Duodenal mucosa (tissue), 2 donors: ENCODE data around the gene ALK.

Source experiments
- H3K27ac ChIP-seq: one replicate; pipeline ENCODE4 v1.7.0; 2013; ENCODE audit warnings: low read depth, low read length
- H3K27me3 ChIP-seq, 2 donors: one replicate each; pipeline ENCODE4 v1.7.0; 2013; ENCODE audit warnings: low read length in 2 of 2, control low read depth in 1 of 2; ENCODE audit not compliant: insufficient read depth in 2 of 2, control insufficient read depth in 1 of 2
- H3K36me3 ChIP-seq, 2 donors: one replicate each; pipeline ENCODE4 v1.7.0; 2013; ENCODE audit warnings: low read length in 2 of 2, control low read depth in 1 of 2; ENCODE audit not compliant: insufficient read depth in 2 of 2, control insufficient read depth in 1 of 2
- H3K4me1 ChIP-seq, 2 donors: one replicate each; pipeline ENCODE4 v1.7.0; 2013; ENCODE audit warnings: low read length in 2 of 2, control low read depth in 1 of 2; ENCODE audit not compliant: insufficient read depth in 2 of 2, control insufficient read depth in 1 of 2
- H3K4me3 ChIP-seq, 2 donors: one replicate each; pipeline ENCODE4 v1.7.0; 2013; ENCODE audit warnings: low read length in 2 of 2, low read depth in 1 of 2
- H3K9ac ChIP-seq, 2 donors: one replicate each; pipeline ENCODE4 v1.7.0; 2013; ENCODE audit warnings: low read length in 2 of 2, low read depth in 1 of 2
- H3K9me3 ChIP-seq, 2 donors: one replicate each; pipeline ENCODE4 v1.7.0; 2013; ENCODE audit warnings: low read length in 2 of 2, control low read depth in 1 of 2; ENCODE audit not compliant: control insufficient read depth in 1 of 2

Gene ALK

DNA sequence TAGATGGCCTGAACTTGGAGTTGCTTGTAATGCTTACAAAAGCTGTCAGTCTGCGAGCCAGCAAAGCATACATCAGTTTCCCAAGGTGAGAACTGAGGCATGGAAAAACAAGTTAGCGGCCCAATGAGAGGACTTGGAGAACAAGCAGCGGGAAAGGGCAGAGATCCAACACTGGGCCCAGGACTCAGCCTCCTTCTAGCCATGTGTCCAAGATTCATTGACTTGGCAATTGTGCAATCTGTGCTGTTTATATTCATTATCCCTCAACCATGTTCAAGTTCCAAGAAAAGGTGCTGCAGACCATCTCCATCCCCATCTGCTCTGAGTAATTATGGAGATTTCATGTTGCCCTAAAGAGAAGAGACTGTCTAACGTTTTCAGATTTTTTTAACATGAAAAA, 187.4 kb downstream of the ALK start:
- H3K27me3 ChIP-seq, result no peaks in the 10 kb centered on the region
- H3K9ac ChIP-seq, result no peak overlapping the region
- H3K4me3 ChIP-seq, result no peak overlapping the region
- H3K36me3 ChIP-seq, result no peaks in the 10 kb centered on the region
- no peaks in the 10 kb centered on the region for H3K4me1 ChIP-seq
- H3K9me3 ChIP-seq, result no peaks in the 10 kb centered on the region
- no peak overlapping the region for H3K27ac ChIP-seq

DNA sequence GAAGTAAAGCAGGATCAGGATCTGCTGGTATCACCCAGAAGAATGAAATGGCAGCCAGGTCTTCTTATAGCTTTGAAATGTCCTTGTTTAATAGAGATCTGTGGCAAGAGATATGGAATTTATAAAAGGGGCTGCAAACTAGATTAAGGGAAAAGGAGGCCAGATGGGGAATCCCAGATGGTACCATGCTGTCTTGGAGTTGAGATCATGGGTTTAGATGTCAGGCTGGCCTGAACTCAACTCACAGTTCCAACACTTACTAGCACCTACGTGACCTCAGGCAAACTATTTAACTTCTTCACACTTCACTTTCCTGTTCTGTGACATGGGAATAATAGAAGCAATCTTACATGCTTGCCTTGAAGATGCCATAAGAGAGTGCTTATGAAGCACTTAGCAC, 188.2 kb downstream of the ALK start:
- no peak overlapping the region for H3K27ac ChIP-seq
- no peak overlapping the region for H3K4me3 ChIP-seq
- H3K9me3 ChIP-seq, result no peaks in the 10 kb centered on the region
- H3K27me3 ChIP-seq, result no peaks in the 10 kb centered on the region
- no peaks in the 10 kb centered on the region for H3K4me1 ChIP-seq
- H3K9ac ChIP-seq, result no peak overlapping the region
- H3K36me3 ChIP-seq, result no peaks in the 10 kb centered on the region

GRCh38 chr2:29731948-29732347, 189.4 kb downstream of the ALK start:
- Histone ChIP-seq H3K4me3 (no peak overlapping the region), H3K36me3 (no peaks in the 10 kb centered on the region), H3K27ac (no peak overlapping the region), H3K9ac (no peak overlapping the region), H3K9me3 (no peaks in the 10 kb centered on the region), H3K4me1 (no peaks in the 10 kb centered on the region), H3K27me3 (no peaks in the 10 kb centered on the region)

DNA sequence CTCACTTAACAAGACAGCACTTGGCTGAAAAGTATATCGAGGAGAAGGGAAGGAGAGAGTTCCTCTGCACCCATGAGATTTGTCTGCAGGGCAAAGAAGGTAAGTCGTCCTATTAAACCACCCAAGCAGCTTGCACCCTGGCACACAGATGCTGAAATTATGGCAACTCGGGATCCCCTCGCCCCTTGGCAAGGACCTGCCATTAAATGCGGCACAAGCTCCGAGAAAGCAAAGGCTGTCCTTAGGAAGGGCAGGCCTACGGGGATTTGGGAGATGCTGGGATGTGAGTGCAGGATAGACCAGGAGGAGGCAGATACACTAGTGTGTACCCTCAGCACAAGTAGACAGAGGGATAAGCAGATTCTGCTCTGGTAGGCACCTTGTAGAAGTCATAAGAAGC, 191.5 kb downstream of the ALK start:
- H3K36me3 ChIP-seq, result no peaks in the 10 kb centered on the region

GRCh38 chr2:29729401-29729800, 192.0 kb downstream of the ALK start:
- Histone ChIP-seq H3K27ac (no peak overlapping the region), H3K4me3 (no peak overlapping the region), H3K36me3 (no peaks in the 10 kb centered on the region), H3K4me1 (no peaks in the 10 kb centered on the region), H3K9ac (no peak overlapping the region), H3K9me3 (no peaks in the 10 kb centered on the region), H3K27me3 (no peaks in the 10 kb centered on the region)

More for the DNA sequence above, 191.5 kb downstream of the ALK start:
- Histone ChIP-seq H3K9ac (no peak overlapping the region), H3K4me3 (no peak overlapping the region), H3K27me3 (no peaks in the 10 kb centered on the region), H3K4me1 (no peaks in the 10 kb centered on the region), H3K27ac (no peak overlapping the region), H3K9me3 (no peaks in the 10 kb centered on the region)

- Histone ChIP-seq H3K4me1 (no peaks in the 10 kb centered on the region), H3K27me3 (no peaks in the 10 kb centered on the region), H3K4me3 (no peak overlapping the region), H3K27ac (no peak overlapping the region), H3K9me3 (no peaks in the 10 kb centered on the region), H3K36me3 (no peaks in the 10 kb centered on the region), H3K9ac (no peak overlapping the region)
These were observed 194.4 kb downstream of the ALK start for GRCh38 chr2:29726976-29727375.

GRCh38 chr2:29725610-29726009, 195.8 kb downstream of the ALK start:
- no peak overlapping the region for H3K4me3 ChIP-seq
- H3K27me3 ChIP-seq, result no peaks in the 10 kb centered on the region
- no peak overlapping the region for H3K9ac ChIP-seq
- H3K9me3 ChIP-seq, result no peaks in the 10 kb centered on the region
- no peak overlapping the region for H3K27ac ChIP-seq
- no peaks in the 10 kb centered on the region for H3K36me3 ChIP-seq
- H3K4me1 ChIP-seq, result no peaks in the 10 kb centered on the region

- Histone ChIP-seq H3K4me1 (no peaks in the 10 kb centered on the region), H3K9me3 (no peaks in the 10 kb centered on the region), H3K27ac (no peak overlapping the region), H3K4me3 (no peak overlapping the region), H3K36me3 (no peaks in the 10 kb centered on the region), H3K9ac (no peak overlapping the region), H3K27me3 (no peaks in the 10 kb centered on the region)
These were observed 197.1 kb downstream of the ALK start for GRCh38 chr2:29724282-29724681.

DNA sequence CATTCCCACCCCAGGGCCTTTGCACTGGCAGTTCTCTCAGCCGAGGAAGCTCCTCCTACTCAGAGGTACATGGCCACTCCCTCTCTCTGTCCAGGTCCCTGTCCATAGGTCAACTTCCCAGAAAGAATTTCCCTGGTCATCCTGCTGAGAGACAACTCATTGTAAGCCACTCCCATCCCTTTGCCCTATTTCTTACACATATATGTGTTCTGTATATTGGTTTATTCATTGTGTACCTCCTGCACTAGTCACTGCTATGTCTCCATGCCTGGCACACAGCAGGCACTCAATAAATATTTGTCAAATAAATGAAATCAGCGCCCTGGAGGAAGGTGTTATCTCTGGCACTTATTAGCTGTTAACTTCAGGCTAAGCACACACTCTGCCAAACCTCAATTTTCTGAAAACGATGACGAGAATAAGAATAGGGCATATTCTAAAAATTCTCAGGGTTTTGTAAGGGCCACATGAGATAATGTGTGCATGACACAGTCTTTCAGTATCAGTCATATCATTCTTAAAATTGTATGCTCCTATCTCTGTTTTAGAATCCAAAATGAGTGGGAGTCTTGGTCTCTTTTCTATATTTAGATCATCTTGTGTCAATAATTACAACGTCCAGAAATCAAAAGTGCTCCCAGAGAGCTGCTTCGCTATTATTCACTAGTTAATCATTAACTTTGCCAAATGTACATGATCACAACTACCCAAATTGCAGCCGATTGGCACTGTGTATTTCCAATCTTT, 198.0 kb downstream of the ALK start:
- H3K4me3 ChIP-seq, result no peak overlapping the region
- no peaks in the 10 kb centered on the region for H3K36me3 ChIP-seq
- H3K4me1 ChIP-seq, result no peaks in the 10 kb centered on the region
- no peak overlapping the region for H3K27ac ChIP-seq
- no peaks in the 10 kb centered on the region for H3K9me3 ChIP-seq
- no peaks in the 10 kb centered on the region for H3K27me3 ChIP-seq
- no peak overlapping the region for H3K9ac ChIP-seq

DNA sequence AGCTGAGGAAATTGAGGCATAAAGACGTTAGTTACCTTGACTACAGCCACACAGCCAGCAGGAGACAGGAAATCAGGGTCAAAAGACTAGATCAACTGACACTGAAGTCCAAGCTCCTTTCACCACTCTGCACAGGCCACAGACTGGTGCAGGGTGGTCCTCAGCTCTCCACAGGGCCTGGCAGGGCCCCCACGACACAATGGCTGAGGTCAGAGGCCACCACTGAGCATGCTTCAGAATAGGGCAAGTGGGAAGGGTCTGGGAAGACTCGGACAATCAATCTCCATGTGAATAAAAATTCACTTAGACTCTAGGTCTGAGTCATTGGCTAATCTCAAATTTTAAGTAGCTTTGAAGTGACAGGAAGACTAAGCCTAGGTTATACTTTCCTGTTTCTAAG, 201.7 kb downstream of the ALK start:
- Histone ChIP-seq H3K9ac (no peak overlapping the region), H3K4me3 (no peak overlapping the region), H3K9me3 (no peaks in the 10 kb centered on the region), H3K27me3 (no peaks in the 10 kb centered on the region), H3K36me3 (no peaks in the 10 kb centered on the region), H3K27ac (no peak overlapping the region), H3K4me1 (no peaks in the 10 kb centered on the region)
